ENCODE results near the gene SLIT3.

SLIT3 gene

GRCh38 chr5:169161022-169161680 lies 139.8 kb downstream of the SLIT3 start (continued):
- no peak for TF ChIP-seq ZBTB11 (tag by site-specific recombination; conservative IDR thresholded peaks at IDR 0.05; ENCODE audit: low read depth)
- TF ChIP-seq YY1 (tag by site-specific recombination; IDR thresholded peaks at IDR 0.05), result no peak
- TF ChIP-seq ZNF626 (tag by site-specific recombination; IDR thresholded peaks at IDR 0.05), result no peak
- no peak for TF ChIP-seq ZNF433 (tag by site-specific recombination; IDR thresholded peaks at IDR 0.05; ENCODE audit: low read depth)
- TF ChIP-seq ZNF792 (tag by site-specific recombination; IDR thresholded peaks at IDR 0.05), result no peak
- TF ChIP-seq ZNF404 (tag by site-specific recombination; IDR thresholded peaks at IDR 0.05), result no peak
- no peak for TF ChIP-seq ZNF18 (tag by site-specific recombination; IDR thresholded peaks at IDR 0.05)
- peak; percentile 26; the same call in 1 of the 2 replicates for TF ChIP-seq SP2 (tag by site-specific recombination; IDR thresholded peaks at IDR 0.05)
- TF ChIP-seq ZBTB6 (tag by site-specific recombination; IDR thresholded peaks at IDR 0.05), result no peak
- TF ChIP-seq KLF9 (tag by site-specific recombination; IDR thresholded peaks at IDR 0.05; ENCODE audit: low read depth), result no peak
- no peak for TF ChIP-seq ZNF311 (tag by site-specific recombination; IDR thresholded peaks at IDR 0.05; ENCODE audit: borderline replicate concordance)
- TF ChIP-seq ZNF280D (tag by site-specific recombination; IDR thresholded peaks at IDR 0.05), result no peak
- TF ChIP-seq ZNF114 (tag by site-specific recombination; IDR thresholded peaks at IDR 0.05), result no peak
- TF ChIP-seq ZNF112 (tag by site-specific recombination; IDR thresholded peaks at IDR 0.05), result no peak
- no peak for TF ChIP-seq ZNF660 (tag by site-specific recombination; IDR thresholded peaks at IDR 0.05)
- no peak for TF ChIP-seq YY2 (tag by site-specific recombination; IDR thresholded peaks at IDR 0.05)
- no peak for TF ChIP-seq ZXDB (tag by site-specific recombination; IDR thresholded peaks at IDR 0.05)
- no peak for TF ChIP-seq ZNF510 (tag by site-specific recombination; IDR thresholded peaks at IDR 0.05; ENCODE audit: insufficient replicate concordance)
- no peak for TF ChIP-seq ZNF596 (tag by site-specific recombination; IDR thresholded peaks at IDR 0.05)
- TF ChIP-seq ZSCAN5A (tag by site-specific recombination; IDR thresholded peaks at IDR 0.05), result no peak
- no peak for TF ChIP-seq ZNF157 (tag by site-specific recombination; IDR thresholded peaks at IDR 0.05)
- TF ChIP-seq ZNF350 (tag by site-specific recombination; IDR thresholded peaks at IDR 0.05), result no peak
- TF ChIP-seq HOXA7 (CRISPR knock-in tag; IDR thresholded peaks at IDR 0.05; ENCODE audit: borderline replicate concordance), result no peak
